Frontal cortex (tissue), 4 donors: Measurements from ENCODE around the gene LAMC1. TPM values are rescaled to one million over a fixed set of nuclear protein-coding genes. Genes with fewer than 3 reads are reported as not detected.
A peak's percentile ranks its signal among the peaks of the same experiment; 100 is the strongest.

Experiments
- DNase-seq, 2 donors: peaks; one replicate each; pipeline ENCODE4 v3.0.0; 2012; ENCODE audit warnings: low spot score in 2 of 2
- FAIRE-seq: peaks from 2 replicates; lab custom pipeline; 2012; peaks lifted over from hg19 to GRCh38; lab: Jason Lieb, UNC
- total RNA-seq: library from RNA; depleted of rRNA; stranded (reverse); fragments of >200 nt; gene quantifications from one replicate; pipeline ENCODE4 v1.2.3, GENCODE V29; 2014
- donor health status: control.
- donor health status: control.
- donor health status: control.

LAMC1 gene
- total RNA-seq, result 29.3 TPM

GRCh38 chr1:183023146-183023600 lies at the start of gene LAMC1:
TSS of gene LAMC1 (plus strand) at chr1:183023420. CDS start at chr1:183023717, 297 bp downstream.
- DNase-seq (peak; percentile 73 to 74), FAIRE-seq (no peak)

- DNase-seq, result no peak
- FAIRE-seq, result no peak
Observed at GRCh38 chr1:182974506-182975191, 48.6 kb upstream of the LAMC1 start.

GRCh38 chr1:182977480-182977879 lies 45.7 kb upstream of the LAMC1 start:
- FAIRE-seq (no peak), DNase-seq (no peak)

- DNase-seq, result no peak
- no peak for FAIRE-seq
Observed at GRCh38 chr1:182978151-182978853, 44.9 kb upstream of the LAMC1 start.

GRCh38 chr1:182984138-182984537 lies 39.1 kb upstream of the LAMC1 start:
- FAIRE-seq, result no peak
- DNase-seq, result no peak

- no peak for FAIRE-seq
- no peak for DNase-seq
Observed at GRCh38 chr1:182984621-182985020, 38.6 kb upstream of the LAMC1 start.

- FAIRE-seq, result no peak
Observed at GRCh38 chr1:182985876-182986275, 37.3 kb upstream of the LAMC1 start.

GRCh38 chr1:182990413-182991144 lies 32.6 kb upstream of the LAMC1 start:
- no peak for DNase-seq
- no peak for FAIRE-seq

More at GRCh38 chr1:182985876-182986275, 37.3 kb upstream of the LAMC1 start:
- DNase-seq, result no peak

GRCh38 chr1:182993746-182994145 lies 29.5 kb upstream of the LAMC1 start:
- no peak for DNase-seq
- FAIRE-seq, result no peak

GRCh38 chr1:182995894-182996293 lies 27.3 kb upstream of the LAMC1 start:
- DNase-seq (no peak), FAIRE-seq (no peak)

- FAIRE-seq, result no peak
- DNase-seq, result no peak
Observed at GRCh38 chr1:182996816-182997215, 26.4 kb upstream of the LAMC1 start.

GRCh38 chr1:182998482-182998881 lies 24.7 kb upstream of the LAMC1 start:
- DNase-seq (no peak), FAIRE-seq (no peak)

GRCh38 chr1:183000167-183000962 lies 22.9 kb upstream of the LAMC1 start:
- FAIRE-seq, result no peak
- DNase-seq, result no peak

- FAIRE-seq (no peak), DNase-seq (no peak)
Observed at GRCh38 chr1:183002267-183002666, 21.0 kb upstream of the LAMC1 start.

GRCh38 chr1:183002797-183003196 lies 20.4 kb upstream of the LAMC1 start:
- FAIRE-seq, result no peak
- no peak for DNase-seq

- FAIRE-seq (no peak), DNase-seq (no peak)
Observed at GRCh38 chr1:183003203-183003602, 20.0 kb upstream of the LAMC1 start.

GRCh38 chr1:183004141-183004540 lies 19.1 kb upstream of the LAMC1 start:
- DNase-seq (no peak), FAIRE-seq (no peak)

GRCh38 chr1:183011859-183012258 lies 11.4 kb upstream of the LAMC1 start:
- no peak for FAIRE-seq
- DNase-seq, result no peak

GRCh38 chr1:183012301-183012994 lies 10.8 kb upstream of the LAMC1 start:
- FAIRE-seq (no peak), DNase-seq (no peak)
